Colonic mucosa (tissue), 4 donors: Measurements from ENCODE around the gene OSBP2. TPM values are rescaled to one million over a fixed set of nuclear protein-coding genes. Genes with fewer than 3 reads are reported as not detected.

ENCODE experiments used
- DNase-seq: peaks from one replicate; pipeline ENCODE4 v3.0.0-alpha.2; 2020
- H3K27ac ChIP-seq: fragments of 200-600 bp; one replicate; pipeline ENCODE4 v1.8.0; 2021
- H3K27me3 ChIP-seq: fragments of 200-600 bp; one replicate; pipeline ENCODE4 v1.8.0; 2021
- H3K36me3 ChIP-seq: fragments of 200-600 bp; one replicate; pipeline ENCODE4 v1.8.0; 2021
- H3K4me1 ChIP-seq: fragments of 200-600 bp; one replicate; pipeline ENCODE4 v1.8.0; 2021; ENCODE audit warnings: mild to moderate bottlenecking
- H3K4me3 ChIP-seq: fragments of 200-600 bp; one replicate; pipeline ENCODE4 v1.8.0; 2021
- H3K9ac ChIP-seq, 2 donors: one replicate each; pipeline ENCODE4 v1.7.0; 2013; ENCODE audit warnings: control low read depth in 2 of 2, low read depth in 2 of 2, low read length in 2 of 2
- H3K9me3 ChIP-seq: fragments of 200-600 bp; one replicate; pipeline ENCODE4 v1.8.0; 2021
- CTCF ChIP-seq: fragments of 200-600 bp; IDR thresholded peaks from one replicate; pipeline ENCODE4 v1.8.0; 2022; ENCODE audit warnings: antibody characterized with exemption, mild to moderate bottlenecking
- intact Hi-C: fragments of 100-400 bp; cut with DNase I; formaldehyde crosslinking; loops from one replicate; pipeline ENCODE4 v1.14.1; 2022
- total RNA-seq, 2 donors: library from RNA; stranded (reverse); fragmentation: NEBNext Ultra II Directional in 1 of 2; extraction: Animal tissue kit (Norgen Biotek cat#: 25700) in 1 of 2; gene quantifications; one replicate each; pipeline ENCODE4 v1.2.1, GENCODE V29; 2021
- donor health status: healthy.
- donor health status: DM: no; HTN: no; CAD: no.
- donor health status: DM: no; HTN: no; CAD: no.

The OSBP2 gene
- total RNA-seq, 2 donors from 2014 or later: 3.2 to 4.3 TPM

- TF ChIP-seq CTCF: no peak
- DNase-seq: no peak
- H3K9me3 ChIP-seq: no peaks in the 10 kb centered on the region
- H3K4me1 ChIP-seq: no peaks in the 10 kb centered on the region
- no peak overlapping the region for H3K27ac ChIP-seq
- intact Hi-C loops: loop anchor here (10.0 kb wide), 1 partner anchor 283 kb away; no protein-coding TSS in a partner anchor
- no peaks in the 10 kb centered on the region for H3K36me3 ChIP-seq
- H3K27me3 ChIP-seq: no peaks in the 10 kb centered on the region
- no peak overlapping the region for H3K9ac ChIP-seq
- no peak overlapping the region for H3K4me3 ChIP-seq
These were observed 213.4 kb downstream of the OSBP2 start for GRCh38 chr22:30908051-30908461.

GRCh38 chr22:30909306-30909705, 214.6 kb downstream of the OSBP2 start:
- H3K4me3 ChIP-seq: no peak overlapping the region
- no peaks in the 10 kb centered on the region for H3K27me3 ChIP-seq
- no peaks in the 10 kb centered on the region for H3K4me1 ChIP-seq
- H3K9me3 ChIP-seq: no peaks in the 10 kb centered on the region
- intact Hi-C loops: loop anchor here (10.0 kb wide), 1 partner anchor 285 kb away; no protein-coding TSS in a partner anchor
- no peak overlapping the region for H3K27ac ChIP-seq
- no peak for DNase-seq
- TF ChIP-seq CTCF: no peak
- H3K36me3 ChIP-seq: no peaks in the 10 kb centered on the region
- no peak overlapping the region for H3K9ac ChIP-seq

GRCh38 chr22:30910358-30910757, 215.7 kb downstream of the OSBP2 start:
- Histone ChIP-seq H3K4me1 (no peaks in the 10 kb centered on the region), H3K9ac (no peak overlapping the region), H3K27ac (no peak overlapping the region), H3K4me3 (no peak overlapping the region), H3K9me3 (no peaks in the 10 kb centered on the region), H3K36me3 (no peaks in the 10 kb centered on the region), H3K27me3 (no peaks in the 10 kb centered on the region)
- intact Hi-C loops: no loop called here
- TF ChIP-seq CTCF: no peak
- no peak for DNase-seq

GRCh38 chr22:30918761-30919160, 224.1 kb downstream of the OSBP2 start:
- no peaks in the 10 kb centered on the region for H3K27me3 ChIP-seq
- intact Hi-C loops: loop anchor here (5.0 kb wide), 1 partner anchor 156 kb away; no protein-coding TSS in a partner anchor
- TF ChIP-seq CTCF: no peak
- no peak overlapping the region for H3K27ac ChIP-seq
- DNase-seq: no peak
- no peaks in the 10 kb centered on the region for H3K4me1 ChIP-seq
- no peaks in the 10 kb centered on the region for H3K9me3 ChIP-seq
- no peaks in the 10 kb centered on the region for H3K36me3 ChIP-seq
- H3K9ac ChIP-seq: no peak overlapping the region
- no peak overlapping the region for H3K4me3 ChIP-seq

- Histone ChIP-seq H3K27ac (no peak overlapping the region), H3K36me3 (no peaks in the 10 kb centered on the region), H3K27me3 (no peaks in the 10 kb centered on the region), H3K4me1 (no peaks in the 10 kb centered on the region), H3K9ac (no peak overlapping the region), H3K9me3 (no peaks in the 10 kb centered on the region), H3K4me3 (no peak overlapping the region)
- no peak for DNase-seq
- TF ChIP-seq CTCF: no peak
- intact Hi-C loops: loop anchor here (5.0 to 10.0 kb wide), 2 partner anchors 158 to 285 kb away; partner anchors contain the start of gene SLC35E4
These were observed 225.3 kb downstream of the OSBP2 start for GRCh38 chr22:30919973-30920372.
